GM18519 (cell line): Measurements from ENCODE around the gene CFAP299.
A peak's percentile ranks its signal among the peaks of the same experiment; 100 is the strongest.

Experiments used
- ATAC-seq: cut with Tn5 transposase; IDR thresholded peaks from one replicate; pipeline ENCODE4 v1.9.1; 2021; ENCODE audit warnings: mild to moderate bottlenecking, moderate library complexity; ENCODE audit not compliant: unreplicated experiment, low FRiP score

Gene CFAP299

DNA sequence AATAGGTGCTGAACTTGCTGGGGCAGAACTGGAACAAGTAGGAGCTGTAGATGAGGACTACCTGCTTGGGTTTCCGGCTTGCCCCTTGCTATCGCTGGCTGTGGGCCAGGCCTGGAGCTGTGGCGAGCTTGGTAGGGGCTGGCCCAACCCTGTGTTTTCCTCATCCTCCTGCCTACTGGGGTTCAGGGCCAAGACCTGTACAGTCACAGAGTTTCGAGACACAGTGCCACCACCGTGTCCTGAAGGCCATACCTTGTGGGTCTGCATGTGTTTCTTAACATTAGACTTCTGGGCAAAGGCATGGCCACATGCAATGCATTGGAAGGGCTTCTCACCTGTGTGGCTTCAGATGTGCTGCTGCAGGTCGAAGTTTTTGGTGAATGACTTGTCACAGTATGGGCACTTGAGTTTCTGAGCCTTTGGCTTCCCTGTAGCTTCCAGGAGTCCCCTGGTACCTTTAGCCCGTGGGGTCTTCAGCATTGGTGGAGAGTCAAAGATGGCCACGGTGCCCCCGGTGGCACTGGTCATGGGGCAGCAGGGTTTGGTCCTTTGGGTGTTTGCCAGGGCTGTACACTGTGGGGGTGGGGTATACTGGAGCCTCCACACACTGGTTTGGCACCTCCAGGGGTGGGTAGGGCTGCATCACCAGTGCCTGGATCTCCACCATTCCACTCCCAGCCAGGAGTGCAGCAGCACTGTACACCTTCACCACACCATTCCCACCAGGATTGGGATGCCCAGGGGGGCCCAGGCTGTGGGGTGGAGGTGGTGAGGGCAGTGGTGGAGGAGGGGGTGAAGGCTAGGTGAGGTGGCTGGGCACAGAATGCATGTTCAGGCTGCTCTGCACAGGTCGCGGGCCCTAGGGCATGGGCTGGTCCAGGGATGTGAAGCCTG is 52.1 kb downstream of the CFAP299 start:
- no peak for ATAC-seq

DNA sequence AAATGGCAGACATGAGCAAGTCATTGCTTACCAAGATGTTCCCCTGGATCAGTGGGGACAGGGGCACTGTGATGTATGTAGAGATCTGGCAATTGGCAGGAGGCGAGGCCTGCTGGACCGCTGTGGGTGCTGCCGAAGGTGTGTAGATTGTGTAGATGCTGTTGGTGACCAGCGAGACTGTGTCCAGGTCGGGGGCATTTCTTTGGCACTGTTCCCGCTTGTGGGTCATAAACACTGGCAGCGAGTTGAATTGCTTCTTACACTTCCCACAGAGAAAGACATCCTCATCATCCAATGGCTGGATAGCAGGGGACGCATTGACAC is 52.7 kb downstream of the CFAP299 start:
- no peak for ATAC-seq

DNA sequence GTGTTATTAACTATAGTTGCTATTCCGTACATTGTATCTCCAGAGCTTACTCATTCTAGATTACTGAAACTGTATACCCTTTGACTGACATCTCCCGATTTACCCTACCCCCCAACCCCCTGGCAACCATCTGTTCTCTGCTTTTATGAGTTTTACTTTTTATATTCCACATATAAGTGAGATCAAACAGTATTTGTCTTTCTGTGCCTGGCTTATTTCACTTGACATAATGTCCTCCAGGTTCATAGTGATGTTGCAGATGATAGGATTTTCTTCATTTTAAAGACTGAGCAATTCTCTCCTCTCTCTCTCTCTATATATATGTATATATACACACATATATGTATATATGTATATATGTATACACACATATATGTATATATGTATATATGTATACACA is 54.6 kb downstream of the CFAP299 start:
- ATAC-seq: no peak

DNA sequence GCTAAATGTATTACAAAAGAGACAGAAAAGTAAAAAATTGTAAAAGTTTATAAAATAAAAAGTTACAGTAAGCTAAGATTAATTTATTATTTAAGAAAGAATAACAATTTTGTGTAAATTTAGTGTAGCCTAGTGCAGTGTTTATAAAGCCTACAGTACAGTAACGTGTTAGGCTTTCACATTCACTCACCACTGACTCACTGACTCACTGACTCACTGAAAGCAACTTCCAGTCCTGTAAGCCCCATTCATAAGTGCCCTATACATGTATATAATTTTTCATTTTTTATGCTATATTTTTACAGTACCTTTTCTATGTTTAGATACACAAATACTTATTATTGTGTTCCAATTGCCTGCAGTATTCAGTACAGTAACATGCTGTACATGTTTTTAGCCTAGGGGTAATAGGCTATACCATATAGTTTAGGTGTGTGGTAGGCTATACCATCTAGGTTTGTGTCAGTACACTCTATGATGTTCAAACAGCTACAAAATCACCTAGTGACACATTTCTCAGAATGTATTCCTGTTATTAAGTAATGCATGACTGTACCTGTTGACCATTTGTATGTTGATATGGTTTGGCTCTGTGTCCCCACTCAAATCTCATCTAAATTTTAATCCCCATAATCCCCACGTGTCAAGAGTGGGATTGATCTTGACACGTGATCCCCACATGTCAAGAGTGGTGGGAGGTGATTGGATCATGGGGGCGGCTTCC is 57.9 kb downstream of the CFAP299 start:
- no peak for ATAC-seq

DNA sequence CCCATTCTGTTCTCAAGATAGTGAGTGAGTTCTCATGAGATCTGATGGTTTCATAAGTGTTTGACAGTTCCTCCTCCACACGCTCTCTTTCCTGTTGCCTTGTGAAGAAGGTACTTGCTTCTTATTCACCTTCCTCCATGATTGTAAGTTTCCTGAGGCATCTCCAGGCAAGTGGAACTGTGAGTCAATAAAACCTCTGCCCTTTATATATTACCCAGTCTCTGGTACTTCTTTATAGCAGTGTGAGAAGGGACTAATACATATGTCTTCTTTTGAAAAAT is 58.4 kb downstream of the CFAP299 start:
- no peak for ATAC-seq

DNA sequence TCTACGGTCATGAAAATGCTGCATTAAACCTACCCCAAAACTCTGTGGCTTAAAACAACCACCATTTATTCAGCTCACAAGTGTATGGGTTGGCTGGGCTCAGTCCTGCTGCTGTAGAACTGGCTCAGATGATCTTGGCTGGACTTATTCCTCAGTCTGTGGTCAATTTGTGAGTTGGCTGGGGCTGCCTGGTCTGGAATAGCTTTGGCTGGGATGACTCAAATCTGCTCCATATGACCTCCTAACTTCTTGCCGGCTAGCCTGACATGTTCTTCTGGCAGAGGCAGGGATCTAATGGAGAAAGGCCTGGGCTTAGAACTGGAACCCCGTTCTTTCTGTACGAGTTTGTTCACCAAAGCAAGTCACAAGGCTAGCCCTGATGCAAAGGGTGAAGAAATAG is 71.7 kb downstream of the CFAP299 start:
- ATAC-seq: no peak

DNA sequence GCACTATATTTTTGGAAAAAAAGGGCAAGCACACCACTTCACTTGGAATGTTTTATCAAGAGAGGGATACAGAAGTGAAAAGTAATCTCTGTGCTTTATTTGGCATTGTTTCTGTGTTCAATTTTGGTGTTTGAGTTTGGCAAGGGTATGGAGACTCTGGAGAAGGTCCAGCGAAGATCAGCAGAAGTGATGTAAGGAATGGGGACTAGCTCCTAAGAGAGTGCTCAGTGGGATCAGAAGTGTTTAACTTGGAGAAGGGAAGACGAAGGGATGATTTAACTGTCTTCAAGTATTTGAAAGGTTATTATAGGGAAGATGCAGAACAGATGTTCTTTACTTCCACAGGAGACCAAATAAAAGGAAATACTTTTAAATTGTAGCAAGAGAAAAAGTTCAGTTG is 74.3 kb downstream of the CFAP299 start:
- no peak for ATAC-seq

DNA sequence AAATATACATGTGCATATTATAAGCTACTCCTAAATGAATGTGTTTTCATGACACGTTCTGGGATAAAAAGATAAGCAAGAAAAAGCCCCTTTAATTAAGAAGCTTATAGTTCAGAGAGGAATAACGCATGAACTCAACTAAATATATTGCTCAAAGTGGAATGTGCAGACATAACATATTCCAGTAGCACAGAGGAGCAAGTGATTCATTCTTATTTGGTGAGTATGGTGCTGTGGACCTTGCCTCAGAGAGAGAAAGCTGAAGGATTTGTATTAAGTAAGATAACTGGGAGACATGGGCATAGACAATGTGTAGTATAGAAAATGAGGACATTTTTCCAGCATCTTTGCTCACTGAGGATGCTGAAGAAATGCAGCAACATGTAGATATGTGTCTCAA is 76.8 kb downstream of the CFAP299 start:
- no peak for ATAC-seq

DNA sequence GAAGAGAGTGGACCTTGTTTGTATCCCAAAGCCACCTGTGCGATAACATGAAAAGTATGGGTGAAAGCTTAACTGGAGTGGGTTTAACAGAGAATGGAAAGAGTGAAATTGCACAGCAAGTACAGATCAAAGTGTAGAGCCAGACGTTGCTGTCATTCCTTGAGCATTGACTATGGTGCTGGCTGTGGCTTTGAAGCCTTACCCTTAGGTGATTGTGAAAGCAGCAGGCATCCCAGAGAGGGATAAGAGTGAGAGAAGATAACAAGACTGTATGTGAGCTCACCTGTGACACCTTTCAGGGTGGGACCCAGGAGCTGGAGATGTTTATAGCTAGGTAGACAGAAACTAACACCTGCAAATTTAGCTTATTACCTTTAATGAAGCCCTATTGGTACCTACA is 77.6 kb downstream of the CFAP299 start:
- ATAC-seq: no peak

DNA sequence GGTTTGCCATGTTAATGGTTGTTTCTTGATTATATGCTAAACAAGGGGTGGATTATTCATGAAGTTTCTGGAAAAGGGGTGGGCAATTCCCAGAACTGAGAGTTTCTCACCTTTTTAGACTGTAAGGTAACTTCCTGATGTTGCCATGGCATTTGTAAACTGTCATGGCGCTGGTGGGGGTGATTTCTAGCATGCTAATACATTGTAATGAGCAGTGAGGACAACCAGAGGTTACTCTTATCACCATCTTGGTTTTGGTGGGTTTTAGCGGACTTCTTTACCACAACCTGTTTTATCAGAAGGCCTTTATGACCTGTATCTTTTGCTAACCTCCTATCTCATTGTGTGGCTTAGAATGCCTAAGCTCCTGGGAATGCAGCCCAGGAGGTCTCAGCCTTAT is 81.5 kb downstream of the CFAP299 start:
- no peak for ATAC-seq

DNA sequence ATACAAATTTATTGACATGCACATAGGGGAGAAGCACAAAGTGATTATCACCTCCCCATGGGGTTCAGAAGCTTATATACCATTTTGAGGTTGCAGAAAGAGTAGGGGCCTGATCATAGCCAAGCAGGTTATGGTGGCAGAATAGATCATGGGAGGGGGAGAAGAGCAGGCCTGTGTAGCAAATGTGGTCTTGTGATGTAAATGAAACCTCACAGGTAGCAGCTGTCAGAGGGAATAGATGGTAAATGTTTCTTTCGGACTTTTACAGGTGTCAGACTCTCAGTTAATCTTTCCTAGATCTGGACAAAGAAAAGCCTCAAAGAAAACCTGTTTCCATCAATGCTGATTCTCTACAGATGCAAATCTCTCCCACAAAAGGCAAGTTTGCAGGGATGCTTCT is 84.4 kb downstream of the CFAP299 start:
- no peak for ATAC-seq

DNA sequence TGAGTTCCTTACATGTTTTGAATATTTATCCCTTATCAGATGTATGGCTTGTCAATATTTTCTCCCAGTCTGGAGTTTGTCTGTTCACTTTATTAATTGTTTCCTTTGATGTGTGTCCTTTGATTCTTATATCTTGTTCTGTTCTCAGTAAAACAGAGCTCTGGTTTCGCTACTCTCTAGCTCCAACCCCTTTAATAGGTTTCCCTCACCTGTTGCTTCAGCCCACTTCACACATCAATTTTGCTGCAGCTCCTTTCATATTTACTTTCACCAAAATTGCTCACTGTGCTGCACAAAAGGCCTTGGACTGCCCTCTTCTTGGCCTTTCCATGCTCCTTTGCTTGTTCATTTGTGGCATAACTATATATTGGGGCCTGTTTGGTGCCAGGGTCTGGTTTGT is 85.1 kb downstream of the CFAP299 start:
- ATAC-seq: no peak

DNA sequence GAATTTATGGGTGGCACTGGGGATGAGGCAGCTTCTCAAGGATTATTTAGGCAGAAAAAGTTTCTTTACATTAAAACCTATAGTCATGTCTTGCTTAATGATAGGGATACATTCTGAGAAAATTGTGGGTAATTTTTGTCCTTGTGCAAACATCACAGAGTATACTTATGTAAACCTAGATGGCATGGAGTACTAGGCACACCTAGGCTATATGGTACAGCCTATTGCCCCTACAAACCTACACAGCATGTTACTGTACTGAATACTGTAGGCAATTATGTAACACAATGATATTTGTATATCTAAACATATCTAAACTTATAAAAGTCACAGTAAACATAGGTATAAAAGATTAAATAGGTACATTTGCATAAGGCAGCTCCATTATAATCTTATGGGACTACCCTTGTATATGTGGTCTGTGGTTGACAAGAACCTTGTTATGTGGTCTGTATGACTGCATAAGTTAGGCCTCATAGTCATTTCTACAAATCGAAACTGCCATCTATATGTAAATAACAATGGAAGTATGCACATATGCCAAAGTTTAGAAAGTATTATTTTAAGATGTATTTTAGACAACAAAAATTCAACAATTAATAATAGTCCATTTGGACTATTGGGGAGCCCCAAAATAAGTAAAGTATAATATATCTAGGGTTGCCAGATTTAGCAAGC is 87.3 kb downstream of the CFAP299 start:
- peak; percentile 61 for ATAC-seq

DNA sequence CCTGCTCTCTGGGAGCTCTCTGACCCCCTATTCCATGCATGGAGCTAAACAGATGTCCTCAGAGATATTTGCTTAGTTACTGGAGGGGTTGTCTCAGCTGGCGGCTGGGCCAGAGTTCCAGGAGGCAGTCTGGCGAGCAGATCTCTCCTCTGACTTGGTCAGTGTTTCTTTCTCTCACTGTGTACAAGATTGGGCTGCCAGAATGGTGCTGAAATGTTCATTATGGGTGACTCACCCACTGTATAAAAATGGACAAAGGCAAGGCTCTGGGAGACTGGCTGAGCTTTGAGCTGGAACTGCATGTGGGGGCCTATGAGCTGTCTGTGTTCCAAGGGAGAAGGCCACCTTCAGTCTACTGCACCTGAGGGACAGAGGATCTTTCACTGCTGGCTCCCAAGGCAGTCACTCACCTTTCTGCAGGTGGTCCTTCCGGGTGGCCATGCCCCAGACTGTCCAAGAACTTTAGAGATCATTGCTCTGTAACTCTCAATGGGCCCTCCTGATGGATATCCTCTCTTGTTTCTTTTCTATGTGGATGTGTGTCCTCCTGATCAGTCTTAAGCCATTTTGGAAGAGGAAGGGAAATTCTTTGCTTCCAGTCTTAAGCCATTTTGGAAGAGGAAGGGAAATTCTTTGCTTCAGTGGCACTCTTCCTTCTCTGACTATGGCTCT is 88.2 kb downstream of the CFAP299 start:
- ATAC-seq: no peak

DNA sequence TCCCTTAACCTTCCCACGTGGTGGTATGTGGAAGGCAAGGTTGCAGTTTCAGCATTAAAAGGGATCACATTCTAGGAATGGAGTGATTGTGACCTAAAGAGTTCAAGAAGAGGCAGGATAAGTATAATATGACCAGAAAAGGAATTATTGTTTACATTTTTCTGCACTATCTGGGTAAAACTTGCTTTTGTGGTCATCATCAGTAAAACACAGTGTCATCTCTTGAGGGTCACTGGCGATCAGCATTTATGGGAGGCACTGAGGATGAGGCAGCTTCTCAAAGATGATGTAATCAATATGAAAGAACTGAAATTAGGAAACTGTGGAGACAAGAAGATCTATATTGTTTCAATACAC is 88.7 kb downstream of the CFAP299 start:
- ATAC-seq: no peak

DNA sequence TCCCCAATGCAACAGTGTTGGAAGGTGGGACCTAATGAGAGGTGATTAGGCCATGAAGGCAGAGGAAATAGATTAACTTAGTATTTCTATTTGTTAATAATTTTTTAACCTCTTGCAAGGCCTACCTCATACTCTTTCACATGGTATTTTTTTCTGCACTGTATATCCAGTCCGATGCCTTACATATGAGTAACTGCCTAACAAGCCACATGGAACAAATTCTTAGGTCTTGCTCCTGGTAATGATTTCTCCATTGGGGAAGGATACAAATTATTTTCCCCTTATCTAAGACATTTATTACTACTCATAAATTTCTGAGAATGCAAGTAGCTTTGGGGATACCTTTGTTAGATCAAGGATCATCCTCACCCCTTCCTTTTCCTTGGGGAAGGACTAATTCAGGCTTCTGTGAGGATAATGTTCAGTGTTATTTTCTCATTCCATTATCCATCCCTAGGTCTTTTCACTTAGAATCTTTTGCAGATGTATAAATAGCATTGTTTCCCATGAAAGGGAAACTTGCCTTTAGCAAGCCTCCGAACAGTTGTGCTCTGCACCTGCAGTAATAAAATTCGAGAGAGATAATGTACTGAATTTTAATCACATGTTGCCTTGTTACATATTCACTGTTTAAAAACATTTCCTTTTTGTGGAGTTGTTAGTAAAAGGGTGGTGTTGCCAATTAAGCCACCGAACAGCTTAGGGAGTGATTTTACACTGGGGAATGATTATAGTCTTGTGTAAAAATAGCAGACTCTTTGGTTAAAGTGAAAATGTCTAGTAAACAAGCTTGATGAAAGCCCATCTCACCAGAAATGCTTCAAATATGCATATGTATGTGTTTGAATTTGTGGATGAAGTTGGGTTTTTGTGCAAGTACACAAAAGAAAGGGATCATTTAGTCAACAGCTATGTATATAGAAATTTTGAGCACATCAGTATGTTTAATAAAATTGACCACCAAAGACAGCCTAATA is 89.9 kb downstream of the CFAP299 start:
- ATAC-seq: no peak

DNA sequence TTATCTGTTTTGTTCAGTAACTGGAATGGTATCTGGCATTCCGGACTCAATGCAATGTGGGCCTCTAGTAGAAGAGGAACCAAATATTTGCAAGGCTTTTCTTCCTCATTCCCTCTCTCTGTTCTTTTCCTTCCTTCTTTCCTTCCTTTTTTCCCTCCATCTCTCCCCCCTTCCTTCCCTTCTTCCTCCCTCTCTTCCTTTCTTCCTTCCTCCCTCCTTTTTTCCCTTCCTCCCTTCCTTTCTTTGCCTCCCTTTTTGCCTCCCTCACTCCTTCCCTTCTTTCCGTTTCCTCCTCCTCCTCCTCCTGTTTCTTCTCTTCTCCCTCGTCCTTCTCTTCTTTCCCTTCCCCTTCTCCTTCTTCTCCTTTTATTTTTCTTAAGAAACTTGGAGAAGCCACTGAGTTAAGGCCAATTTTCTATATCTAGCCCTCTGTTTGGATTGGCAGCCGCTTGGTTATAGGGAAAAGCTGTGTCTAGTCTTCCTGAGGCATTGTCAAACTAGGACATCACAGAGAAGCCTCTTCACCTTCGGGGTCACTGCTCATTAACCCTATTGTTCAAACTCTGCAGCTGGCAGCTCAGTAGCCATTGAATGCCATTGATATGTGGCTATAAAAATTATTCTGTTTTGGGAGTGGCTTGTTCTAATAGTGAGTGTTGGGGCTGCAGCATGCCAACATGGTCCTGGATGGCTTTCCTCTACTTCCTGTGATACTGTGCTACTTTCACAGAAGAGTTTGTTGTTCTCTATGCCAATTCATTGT is 95.9 kb downstream of the CFAP299 start:
- no peak for ATAC-seq

DNA sequence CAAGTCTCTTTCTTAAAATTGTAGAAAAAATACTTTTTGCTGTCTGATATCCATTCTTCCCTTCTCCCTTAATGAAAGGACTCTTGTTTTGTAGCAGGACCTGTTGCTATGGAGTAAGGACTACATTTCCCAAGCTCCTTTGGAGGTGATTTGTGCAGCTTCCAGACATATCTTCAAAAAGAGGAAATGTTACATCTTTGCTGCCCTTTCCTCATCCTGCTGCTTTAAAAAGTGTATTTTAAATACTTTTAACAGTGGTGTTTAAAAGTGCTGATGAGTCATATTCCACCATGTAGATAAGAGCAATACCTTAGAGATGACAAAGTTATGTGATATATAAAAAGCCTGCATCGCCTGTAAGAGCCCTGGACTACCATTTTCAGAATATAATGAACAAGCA is 98.7 kb downstream of the CFAP299 start:
- ATAC-seq: no peak

DNA sequence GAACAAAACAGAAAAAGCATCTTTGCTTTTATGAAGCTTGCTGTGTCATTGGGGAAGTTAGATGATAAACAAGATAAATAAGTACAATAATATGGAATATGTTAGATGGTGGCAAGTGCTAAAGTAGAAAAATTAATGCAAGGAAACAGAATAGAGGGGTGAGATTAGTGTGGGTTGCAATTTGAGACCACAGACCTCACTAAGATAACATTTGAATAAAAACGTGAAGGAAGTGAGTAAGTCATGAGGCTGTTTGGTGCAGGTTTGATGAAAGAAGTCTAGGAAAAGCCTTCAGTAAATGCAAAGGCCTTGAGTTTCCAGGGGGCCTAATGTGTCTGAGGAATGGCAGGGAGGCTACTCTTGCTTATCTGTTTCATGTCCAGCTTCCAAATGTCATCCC is 102.5 kb downstream of the CFAP299 start:
- ATAC-seq: no peak
